GM19452 (cell line): ENCODE data around the gene SERPINA1.

Experiments used
- ATAC-seq: cut with Tn5 transposase; IDR thresholded peaks from one replicate; pipeline ENCODE4 v1.9.1; 2021; ENCODE audit not compliant: unreplicated experiment

SERPINA1 gene

DNA sequence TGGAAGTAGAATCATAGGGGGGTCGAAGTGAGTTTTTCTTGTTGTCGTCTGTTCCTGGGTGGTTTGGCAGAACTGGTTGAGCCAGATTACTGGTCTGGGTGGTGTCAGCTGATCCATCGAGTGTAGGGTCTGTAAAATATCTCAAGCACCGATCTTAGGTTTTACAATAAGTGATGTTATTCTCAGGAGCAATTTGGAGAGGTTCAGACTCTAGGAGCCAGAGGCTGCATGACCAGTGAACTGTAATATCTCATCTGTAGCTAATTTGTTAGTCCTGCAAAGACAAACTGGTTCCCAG, 9.7 kb upstream of the SERPINA1 start:
- ATAC-seq: no peak

DNA sequence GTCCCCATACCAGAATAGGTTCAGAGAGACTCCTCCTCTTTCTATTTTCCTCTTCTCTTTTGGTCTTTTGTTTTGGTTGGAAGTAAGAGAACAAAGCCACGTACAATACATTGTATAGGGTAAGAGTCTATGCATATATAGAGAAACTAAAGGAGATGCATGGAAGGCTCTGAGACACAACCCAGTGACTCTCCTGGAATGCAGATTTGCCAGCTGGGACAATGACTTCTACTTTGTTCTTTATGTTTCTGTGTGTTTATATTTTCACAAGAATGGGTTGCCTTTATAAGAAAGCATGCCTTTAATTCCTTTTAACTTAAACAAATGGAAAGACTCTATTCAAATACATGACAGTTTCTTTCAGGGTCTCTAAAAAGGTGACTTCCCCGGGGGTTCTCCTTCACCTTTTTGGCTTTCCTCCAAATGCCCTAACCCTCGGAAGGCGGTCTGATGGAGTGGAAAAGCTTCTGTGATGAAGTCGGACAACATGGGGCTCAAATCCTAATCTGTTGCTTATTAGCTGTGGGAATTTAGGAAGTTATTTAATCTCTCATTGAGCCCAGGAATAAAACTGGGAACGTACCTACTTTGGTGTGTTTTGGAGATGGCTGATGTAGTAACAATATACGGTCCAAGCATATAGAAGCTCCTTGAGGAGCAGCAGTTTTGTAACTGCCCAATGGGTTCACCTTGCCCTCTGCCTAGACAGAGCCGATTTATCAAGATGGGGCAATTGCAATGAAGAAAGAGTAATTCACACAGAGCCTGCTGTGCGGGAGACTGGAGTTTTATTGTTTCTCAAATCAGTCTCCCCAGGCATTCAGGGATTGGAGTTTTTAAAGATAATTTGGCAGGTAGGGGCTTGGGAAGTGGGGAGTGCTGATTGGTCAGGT, 9.1 kb upstream of the SERPINA1 start:
- no peak for ATAC-seq

DNA sequence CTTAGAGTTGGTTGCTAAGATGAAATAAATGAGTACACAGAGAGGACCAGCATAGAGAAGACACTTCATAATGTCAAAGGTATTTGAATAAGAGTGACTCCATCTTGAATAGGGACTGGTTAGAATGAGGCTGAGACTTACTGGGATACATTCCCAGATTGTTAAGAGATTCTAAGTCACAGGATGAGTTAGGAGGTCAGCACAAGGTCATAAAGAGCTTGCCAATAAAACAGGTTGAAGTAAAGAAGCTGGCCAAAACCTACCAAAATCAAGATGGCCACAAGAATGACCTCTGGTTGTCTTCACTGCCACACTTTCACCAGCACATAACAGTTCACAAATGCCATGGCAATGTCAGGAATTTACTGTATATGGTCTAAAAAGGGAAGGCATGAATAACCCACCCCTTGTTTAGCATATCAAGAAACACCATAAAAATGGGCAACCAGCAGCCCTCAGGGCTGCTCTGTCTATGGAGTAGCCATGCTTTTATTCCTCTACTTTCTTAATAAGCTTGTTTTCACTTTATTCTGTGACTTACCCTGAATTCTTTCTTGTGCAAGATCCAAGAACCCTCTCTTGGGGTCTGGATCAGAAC, 8.3 kb upstream of the SERPINA1 start:
- ATAC-seq: no peak

GRCh38 chr14:94395888-94396574, 7.6 kb upstream of the SERPINA1 start:
- ATAC-seq: no peak

GRCh38 chr14:94395282-94395887, 7.0 kb upstream of the SERPINA1 start:
- no peak for ATAC-seq

DNA sequence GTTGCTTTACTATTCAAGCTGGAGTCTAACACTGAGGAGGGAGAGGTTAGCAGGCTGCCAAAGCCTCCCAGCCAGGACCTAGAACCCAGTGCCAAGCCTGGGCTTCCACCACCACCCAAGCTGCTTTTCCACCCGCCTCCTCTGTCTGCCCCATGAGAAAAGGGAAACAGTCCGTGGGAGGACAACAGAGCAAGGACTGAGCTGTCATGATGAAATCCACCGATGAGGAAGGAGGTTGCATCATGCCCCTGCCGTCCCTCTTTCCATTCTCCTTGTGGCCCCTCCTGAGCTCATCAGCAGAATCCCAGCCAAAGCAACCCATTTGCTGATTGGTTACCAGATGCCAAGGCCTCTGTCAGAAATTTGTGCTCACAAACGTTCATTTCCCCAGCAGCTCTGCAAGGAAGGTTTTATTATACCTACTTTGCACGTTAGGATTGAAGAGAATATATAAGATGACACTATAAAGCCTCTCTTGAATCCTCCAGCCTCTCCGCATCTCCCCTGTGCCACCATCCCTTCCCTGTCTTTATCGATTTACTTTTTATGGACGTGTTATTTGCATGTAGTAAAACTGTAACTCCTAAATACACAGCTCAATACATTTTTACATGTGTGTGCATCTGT, 6.3 kb upstream of the SERPINA1 start:
- ATAC-seq: no peak

GRCh38 chr14:94394025-94394493, 5.7 kb upstream of the SERPINA1 start:
- no peak for ATAC-seq

- ATAC-seq: no peak
These were observed 5.1 kb upstream of the SERPINA1 start for GRCh38 chr14:94393474-94393873.

GRCh38 chr14:94392510-94392935, 4.1 kb upstream of the SERPINA1 start:
- no peak for ATAC-seq

DNA sequence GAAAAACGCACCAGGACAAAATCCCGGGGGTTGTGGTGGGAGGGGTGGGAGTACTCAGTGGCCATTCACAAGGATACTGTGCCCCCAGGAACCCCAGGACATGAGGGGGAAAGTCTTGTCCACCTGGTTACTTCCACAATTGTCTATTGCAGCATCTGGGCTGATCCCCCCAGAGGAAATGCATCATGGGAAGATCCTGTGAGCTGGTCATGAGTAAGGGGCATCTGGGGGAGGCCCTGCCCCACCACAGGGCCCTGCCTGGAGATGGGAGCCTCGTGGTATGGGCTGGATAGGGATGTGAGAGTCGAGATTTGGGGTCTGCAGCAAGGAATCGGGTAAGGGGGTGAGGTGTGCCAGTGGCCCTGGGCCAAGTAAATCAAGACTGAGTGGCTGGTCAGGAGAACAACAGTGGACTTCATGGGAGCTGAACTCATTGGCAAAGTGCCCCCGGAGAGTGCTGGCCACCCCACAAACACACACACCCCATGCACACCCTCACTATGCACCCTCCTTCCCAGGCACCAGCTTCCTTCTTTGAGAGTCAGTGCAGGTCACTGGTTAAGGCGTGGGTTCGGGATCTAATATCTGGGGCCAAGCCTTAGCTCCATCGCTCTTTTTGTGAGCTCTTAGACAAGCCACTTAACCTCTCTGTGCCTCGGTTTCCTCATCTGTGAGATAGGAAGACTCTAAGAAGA, 3.0 kb upstream of the SERPINA1 start:
- no peak for ATAC-seq

- no peak for ATAC-seq
These were observed 2.1 kb upstream of the SERPINA1 start for GRCh38 chr14:94390372-94391086.

GRCh38 chr14:94389731-94390371, 1.4 kb upstream of the SERPINA1 start:
- ATAC-seq: no peak

DNA sequence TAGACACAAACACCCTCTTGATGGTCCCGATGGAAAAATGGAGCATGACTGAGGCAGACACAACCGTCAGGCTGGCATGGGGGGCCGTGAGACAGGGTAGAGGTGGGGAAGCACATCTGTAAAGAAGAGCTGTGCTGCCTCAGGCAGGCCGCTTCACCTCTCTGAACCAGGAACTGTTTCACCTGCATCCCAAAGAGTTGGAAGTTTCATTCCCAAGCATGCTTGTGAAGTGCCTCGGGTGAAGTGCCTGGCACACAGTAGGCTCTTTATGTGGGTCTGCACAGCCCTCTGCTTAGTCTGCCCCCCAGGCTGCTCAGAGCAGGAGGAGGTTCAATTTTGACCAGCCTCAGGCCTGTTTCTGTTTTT, 685 bp upstream of the SERPINA1 start:
- no peak for ATAC-seq

DNA sequence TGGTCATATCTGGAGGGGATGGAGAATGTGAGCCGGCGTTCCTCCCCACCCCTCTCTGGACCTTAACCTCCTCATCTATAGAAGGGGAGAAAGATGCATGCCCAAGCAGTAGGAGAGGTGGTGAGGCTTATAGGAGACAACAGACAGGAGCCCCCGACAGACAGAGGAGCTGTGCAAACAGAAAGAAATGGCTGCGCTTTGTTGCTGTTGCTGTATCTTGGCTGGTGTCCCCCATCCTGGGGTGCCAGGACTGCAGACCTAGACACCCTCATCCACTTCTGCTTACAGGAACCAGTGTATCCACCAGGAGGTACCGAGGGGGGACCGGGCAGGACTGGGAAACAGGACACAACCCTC, 397 bp downstream of the SERPINA1 start:
- no peak for ATAC-seq

DNA sequence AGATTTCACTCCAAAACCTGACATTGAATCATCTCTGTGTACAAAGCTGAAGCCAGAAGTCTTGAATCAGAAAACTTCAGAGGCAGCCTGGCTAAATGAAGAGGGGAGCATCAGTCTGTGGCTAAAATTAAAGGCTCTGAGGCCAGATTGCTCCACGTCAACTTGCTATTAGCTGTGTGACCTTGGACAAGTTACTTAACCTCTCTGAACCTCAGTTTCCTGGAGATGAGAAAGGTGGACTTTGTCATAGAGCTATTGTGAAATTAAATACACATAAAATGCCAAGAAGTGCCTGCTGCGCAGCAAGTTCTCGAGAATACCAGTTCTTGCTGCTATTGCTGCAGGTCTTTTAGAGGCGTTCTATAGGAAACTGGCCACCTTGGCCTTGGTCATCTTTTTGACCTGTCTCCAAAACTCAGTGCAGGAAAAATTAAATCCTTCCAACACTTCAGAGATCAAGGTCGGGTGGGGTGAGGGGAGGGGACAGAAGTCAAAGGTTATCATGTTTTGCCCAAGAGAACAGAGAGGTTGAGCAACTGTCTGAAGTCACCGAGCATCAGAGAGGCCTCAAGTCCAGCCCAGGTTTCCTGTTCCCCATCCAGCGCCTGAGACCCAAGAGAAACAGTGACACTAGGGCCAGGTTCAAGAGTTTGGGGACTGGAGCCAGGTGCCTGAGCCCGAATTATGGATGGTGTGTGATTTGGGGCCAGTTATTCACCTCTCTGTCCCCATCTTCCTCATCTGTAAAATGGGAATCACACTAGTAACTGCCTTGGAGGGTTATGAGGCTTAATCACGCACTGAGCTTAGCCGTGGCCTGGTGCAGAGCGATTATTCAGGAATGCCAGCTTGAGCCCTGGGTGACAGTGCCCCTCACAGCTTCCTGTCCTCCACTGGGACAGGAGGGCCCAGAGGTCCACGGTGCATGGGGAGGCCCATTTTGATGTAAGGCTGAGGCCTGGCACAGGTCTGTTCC, 1.1 kb downstream of the SERPINA1 start:
- no peak for ATAC-seq

DNA sequence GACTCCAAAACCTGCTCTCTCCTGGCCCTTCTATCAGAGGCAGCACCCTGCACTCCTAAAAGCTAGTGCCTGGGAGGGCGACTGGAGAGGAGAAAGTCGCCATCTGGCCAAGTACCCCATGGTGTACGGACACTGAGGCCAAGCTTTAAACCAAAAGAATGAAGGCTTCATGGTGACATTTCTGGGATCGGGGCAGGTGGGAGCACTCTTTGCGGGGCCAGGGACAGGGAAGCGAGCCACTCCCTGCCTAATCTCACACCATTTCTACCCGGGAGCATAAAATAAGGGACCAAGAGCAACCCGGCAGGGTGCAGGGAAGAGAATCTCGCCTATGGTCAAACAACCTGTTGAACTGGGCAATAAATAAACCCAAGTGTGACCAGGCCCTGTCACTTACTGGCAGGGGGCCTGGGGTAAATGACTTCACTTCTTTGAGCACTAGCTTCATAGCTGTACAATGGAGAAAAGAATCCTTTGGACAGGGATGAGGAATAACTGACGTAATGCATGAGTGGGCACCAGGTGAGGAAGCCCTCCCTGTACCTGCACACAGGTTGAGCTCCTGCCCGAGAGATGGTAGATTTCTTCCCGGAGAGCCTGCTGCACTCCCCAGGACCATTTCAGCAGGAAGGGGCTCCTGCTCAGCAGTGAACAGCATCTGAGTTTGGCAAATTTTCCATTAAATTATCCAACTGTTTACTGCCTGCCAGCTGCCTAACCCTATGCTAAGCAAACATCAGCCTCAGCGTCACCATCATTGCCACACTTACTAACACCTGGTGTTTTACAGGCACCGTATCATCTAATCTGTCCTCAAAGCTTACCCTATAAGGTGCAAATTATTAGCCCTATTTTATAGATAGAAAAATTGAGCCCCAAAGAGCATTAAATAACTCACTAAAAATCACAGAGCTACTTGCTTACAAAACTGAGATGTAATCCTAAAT, 2.0 kb downstream of the SERPINA1 start:
- no peak for ATAC-seq

GRCh38 chr14:94385553-94386057, 2.8 kb downstream of the SERPINA1 start:
- ATAC-seq: no peak
